ENCODE results near the gene RGS18.

DNA sequence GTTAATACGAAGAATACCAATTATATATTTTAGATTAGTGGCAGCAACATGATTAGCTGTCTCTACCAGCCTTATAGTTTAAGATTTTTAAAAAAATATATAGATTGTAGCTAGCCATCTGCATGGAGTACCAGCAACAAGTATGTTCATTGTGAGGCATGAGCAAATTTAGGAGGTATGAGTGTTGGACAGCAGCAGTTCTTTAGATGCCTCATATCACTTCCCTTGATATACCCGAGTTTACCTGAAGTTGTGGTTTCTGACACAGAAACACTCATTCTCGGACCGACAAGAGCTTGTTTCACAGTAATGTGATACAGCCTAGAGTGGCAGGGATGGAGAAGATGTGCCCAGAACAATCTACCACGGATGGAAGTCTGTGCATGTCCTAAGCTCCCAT, 69.1 kb downstream of the RGS18 start:
- TF ChIP-seq, protein P1, sequence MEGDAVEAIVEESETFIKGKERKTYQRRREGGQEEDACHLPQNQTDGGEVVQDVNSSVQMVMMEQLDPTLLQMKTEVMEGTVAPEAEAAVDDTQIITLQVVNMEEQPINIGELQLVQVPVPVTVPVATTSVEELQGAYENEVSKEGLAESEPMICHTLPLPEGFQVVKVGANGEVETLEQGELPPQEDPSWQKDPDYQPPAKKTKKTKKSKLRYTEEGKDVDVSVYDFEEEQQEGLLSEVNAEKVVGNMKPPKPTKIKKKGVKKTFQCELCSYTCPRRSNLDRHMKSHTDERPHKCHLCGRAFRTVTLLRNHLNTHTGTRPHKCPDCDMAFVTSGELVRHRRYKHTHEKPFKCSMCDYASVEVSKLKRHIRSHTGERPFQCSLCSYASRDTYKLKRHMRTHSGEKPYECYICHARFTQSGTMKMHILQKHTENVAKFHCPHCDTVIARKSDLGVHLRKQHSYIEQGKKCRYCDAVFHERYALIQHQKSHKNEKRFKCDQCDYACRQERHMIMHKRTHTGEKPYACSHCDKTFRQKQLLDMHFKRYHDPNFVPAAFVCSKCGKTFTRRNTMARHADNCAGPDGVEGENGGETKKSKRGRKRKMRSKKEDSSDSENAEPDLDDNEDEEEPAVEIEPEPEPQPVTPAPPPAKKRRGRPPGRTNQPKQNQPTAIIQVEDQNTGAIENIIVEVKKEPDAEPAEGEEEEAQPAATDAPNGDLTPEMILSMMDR (conservative IDR thresholded peaks at IDR 0.05; ENCODE audit: low read depth, low read length), result no peak
- TF ChIP-seq, protein P2, sequence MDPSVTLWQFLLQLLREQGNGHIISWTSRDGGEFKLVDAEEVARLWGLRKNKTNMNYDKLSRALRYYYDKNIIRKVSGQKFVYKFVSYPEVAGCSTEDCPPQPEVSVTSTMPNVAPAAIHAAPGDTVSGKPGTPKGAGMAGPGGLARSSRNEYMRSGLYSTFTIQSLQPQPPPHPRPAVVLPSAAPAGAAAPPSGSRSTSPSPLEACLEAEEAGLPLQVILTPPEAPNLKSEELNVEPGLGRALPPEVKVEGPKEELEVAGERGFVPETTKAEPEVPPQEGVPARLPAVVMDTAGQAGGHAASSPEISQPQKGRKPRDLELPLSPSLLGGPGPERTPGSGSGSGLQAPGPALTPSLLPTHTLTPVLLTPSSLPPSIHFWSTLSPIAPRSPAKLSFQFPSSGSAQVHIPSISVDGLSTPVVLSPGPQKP (IDR thresholded peaks at IDR 0.05; ENCODE audit: borderline replicate concordance, low read depth, low read length), result no peak
- no peak for TF ChIP-seq POLR2A (IDR thresholded peaks at IDR 0.05; ENCODE audit: low read depth, low read length)
- TF ChIP-seq CHD1 (IDR thresholded peaks at IDR 0.05; ENCODE audit: low read depth, low read length), result no peak
- no peak for TF ChIP-seq MXI1 (IDR thresholded peaks at IDR 0.05; ENCODE audit: borderline replicate concordance, low read depth, low read length)

Data from IMR-90 (cell line).